Ishikawa (cell line): Measurements from ENCODE around the gene LRP4.

Source experiments
- CEBPB ChIP-seq: IDR thresholded peaks from 2 replicates; pipeline ENCODE4 v1.6.1; 2012
- CREB1 ChIP-seq: IDR thresholded peaks from 2 replicates; pipeline ENCODE4 v1.6.1; 2012; ENCODE audit warnings: low read depth
- EGR1 ChIP-seq: IDR thresholded peaks from 2 replicates; pipeline ENCODE4 v1.6.1; 2012
- EP300 ChIP-seq: IDR thresholded peaks from 2 replicates; pipeline ENCODE4 v1.6.1; 2012; ENCODE audit warnings: borderline replicate concordance
- FOXM1 ChIP-seq: IDR thresholded peaks from 2 replicates; pipeline ENCODE4 v1.6.1; 2012; ENCODE audit warnings: low read depth, borderline replicate concordance
- NFIC ChIP-seq: IDR thresholded peaks from 2 replicates; pipeline ENCODE4 v1.6.1; 2012
- RAD21 ChIP-seq: IDR thresholded peaks from 2 replicates; pipeline ENCODE4 v1.6.1; 2012; ENCODE audit warnings: low read depth
- TAF1 ChIP-seq: IDR thresholded peaks from 2 replicates; pipeline ENCODE4 v1.6.1; 2012; ENCODE audit warnings: low read depth, mild to moderate bottlenecking
- TCF12 ChIP-seq: IDR thresholded peaks from 2 replicates; pipeline ENCODE4 v1.6.1; 2012; ENCODE audit warnings: low read depth
- TEAD4 ChIP-seq: IDR thresholded peaks from 2 replicates; pipeline ENCODE4 v1.6.1; 2012
- YY1 ChIP-seq: IDR thresholded peaks from 2 replicates; pipeline ENCODE4 v1.6.1; 2012; ENCODE audit warnings: low read depth
- TF ChIP-seq, protein P1 (sequence below): IDR thresholded peaks from 2 replicates; pipeline ENCODE4 v1.6.1; 2012; ENCODE audit warnings: low read depth, mild to moderate bottlenecking
- TF ChIP-seq, protein P2 (sequence below): IDR thresholded peaks from 2 replicates; pipeline ENCODE4 v1.6.1; 2012
- TF ChIP-seq, protein P3 (sequence below): IDR thresholded peaks from 2 replicates; pipeline ENCODE4 v1.6.1; 2012

DNA sequence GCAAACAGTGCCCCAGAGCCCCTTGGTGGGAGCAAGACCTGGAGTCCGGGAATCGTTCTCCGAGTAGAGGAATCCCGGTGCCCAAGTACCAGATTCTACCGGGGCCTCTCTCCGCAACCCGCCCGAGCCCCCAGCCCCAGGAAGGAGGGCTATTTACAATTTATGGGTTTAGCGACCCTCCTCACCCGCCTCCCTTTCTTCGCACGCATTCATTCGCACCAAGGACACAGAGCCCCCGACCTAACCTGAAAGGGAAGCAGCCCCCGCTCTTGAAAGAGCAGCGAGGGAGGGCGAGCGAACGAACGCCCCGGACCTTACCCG is 628 bp downstream of the LRP4 start:
- TF ChIP-seq TEAD4 = no peak
- TF ChIP-seq, protein P1, sequence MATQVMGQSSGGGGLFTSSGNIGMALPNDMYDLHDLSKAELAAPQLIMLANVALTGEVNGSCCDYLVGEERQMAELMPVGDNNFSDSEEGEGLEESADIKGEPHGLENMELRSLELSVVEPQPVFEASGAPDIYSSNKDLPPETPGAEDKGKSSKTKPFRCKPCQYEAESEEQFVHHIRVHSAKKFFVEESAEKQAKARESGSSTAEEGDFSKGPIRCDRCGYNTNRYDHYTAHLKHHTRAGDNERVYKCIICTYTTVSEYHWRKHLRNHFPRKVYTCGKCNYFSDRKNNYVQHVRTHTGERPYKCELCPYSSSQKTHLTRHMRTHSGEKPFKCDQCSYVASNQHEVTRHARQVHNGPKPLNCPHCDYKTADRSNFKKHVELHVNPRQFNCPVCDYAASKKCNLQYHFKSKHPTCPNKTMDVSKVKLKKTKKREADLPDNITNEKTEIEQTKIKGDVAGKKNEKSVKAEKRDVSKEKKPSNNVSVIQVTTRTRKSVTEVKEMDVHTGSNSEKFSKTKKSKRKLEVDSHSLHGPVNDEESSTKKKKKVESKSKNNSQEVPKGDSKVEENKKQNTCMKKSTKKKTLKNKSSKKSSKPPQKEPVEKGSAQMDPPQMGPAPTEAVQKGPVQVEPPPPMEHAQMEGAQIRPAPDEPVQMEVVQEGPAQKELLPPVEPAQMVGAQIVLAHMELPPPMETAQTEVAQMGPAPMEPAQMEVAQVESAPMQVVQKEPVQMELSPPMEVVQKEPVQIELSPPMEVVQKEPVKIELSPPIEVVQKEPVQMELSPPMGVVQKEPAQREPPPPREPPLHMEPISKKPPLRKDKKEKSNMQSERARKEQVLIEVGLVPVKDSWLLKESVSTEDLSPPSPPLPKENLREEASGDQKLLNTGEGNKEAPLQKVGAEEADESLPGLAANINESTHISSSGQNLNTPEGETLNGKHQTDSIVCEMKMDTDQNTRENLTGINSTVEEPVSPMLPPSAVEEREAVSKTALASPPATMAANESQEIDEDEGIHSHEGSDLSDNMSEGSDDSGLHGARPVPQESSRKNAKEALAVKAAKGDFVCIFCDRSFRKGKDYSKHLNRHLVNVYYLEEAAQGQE = no peak
- no peak for TF ChIP-seq EGR1
- no peak for TF ChIP-seq TAF1
- TF ChIP-seq, protein P2, sequence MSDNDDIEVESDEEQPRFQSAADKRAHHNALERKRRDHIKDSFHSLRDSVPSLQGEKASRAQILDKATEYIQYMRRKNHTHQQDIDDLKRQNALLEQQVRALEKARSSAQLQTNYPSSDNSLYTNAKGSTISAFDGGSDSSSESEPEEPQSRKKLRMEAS = no peak
- TF ChIP-seq, protein P3, sequence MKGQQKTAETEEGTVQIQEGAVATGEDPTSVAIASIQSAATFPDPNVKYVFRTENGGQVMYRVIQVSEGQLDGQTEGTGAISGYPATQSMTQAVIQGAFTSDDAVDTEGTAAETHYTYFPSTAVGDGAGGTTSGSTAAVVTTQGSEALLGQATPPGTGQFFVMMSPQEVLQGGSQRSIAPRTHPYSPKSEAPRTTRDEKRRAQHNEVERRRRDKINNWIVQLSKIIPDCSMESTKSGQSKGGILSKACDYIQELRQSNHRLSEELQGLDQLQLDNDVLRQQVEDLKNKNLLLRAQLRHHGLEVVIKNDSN = no peak
- no peak for TF ChIP-seq RAD21
- TF ChIP-seq EP300 = no peak
- TF ChIP-seq FOXM1 = no peak
- TF ChIP-seq YY1 = no peak
- TF ChIP-seq NFIC = no peak
- no peak for TF ChIP-seq CREB1
- no peak for TF ChIP-seq CEBPB
- TF ChIP-seq TCF12 = no peak
